Measurements from ENCODE around the gene GAREM1. TPM values are rescaled to one million over a fixed set of nuclear protein-coding genes. Genes with fewer than 3 reads are reported as not detected.

The GAREM1 gene
- polyA plus RNA-seq, 1 of the 3 experiments (the other 2 are of a cell fraction), result 2.8 TPM

DNA sequence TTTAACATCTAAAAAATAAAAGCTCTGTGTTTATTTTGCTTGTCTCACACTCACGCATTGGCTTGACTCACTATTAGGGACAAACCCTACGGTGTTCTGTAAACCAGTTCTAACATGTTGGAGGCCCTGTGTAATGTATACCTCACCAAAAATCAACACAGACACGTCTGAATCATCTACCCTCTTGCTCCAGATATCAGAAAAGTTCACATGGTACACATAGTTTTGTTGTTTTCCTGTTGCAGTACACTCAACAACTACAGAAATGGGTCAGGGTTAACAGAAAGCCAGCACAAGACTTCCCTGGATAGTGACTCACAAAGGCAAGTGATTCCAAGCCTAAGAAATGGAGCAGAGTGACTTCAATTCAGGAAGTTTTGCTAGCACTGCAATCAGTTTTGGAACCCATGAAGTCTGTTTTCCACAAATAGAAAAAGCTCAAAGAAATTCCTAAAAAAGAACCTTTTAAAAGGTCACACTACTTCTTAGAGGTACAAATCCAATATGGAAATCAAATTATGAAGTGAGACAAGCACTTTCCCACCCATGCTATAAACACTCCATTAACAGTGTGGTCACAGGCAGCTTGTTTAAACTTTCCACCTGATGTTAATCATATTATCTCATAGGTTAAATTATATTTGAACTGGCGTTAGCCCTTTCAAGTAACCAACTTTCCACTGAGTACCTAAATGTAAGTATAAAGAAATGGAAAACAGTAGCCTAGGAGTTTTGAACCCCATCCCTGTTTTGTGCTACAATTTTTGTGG, 87.4 kb downstream of the GAREM1 start:
- peaks cover 0 to 17% of the 10 kb centered on the region in 2 experiments; a peak in 3 of 4 replicates for H3K4me1 ChIP-seq (ENCODE audit: control insufficient read depth in 1 of 2, insufficient read depth in 2 of 2, low read depth in 1 of 2, low read length in 1 of 2)
- peaks cover 8% of the 10 kb centered on the region for H3F3A ChIP-seq (replicated peaks; ENCODE audit: insufficient read depth)
- H2AFZ ChIP-seq (ENCODE audit: low read depth), result no peak overlapping the region
- H4K20me1 ChIP-seq (ENCODE audit: insufficient read depth), result no peaks in the 10 kb centered on the region
- H3K27me3 ChIP-seq (ENCODE audit: insufficient read depth), result no peaks in the 10 kb centered on the region
- 45% methylated on average over 4 of the region's 4 CpGs for WGBS (ENCODE audit: low lambda C conversion rate)
- TF ChIP-seq RCOR1 (IDR thresholded peaks at IDR 0.05; ENCODE audit: low read length) (no peak), MXI1 (IDR thresholded peaks at IDR 0.05; ENCODE audit: low read depth, low read length) (no peak), NRF1 (IDR thresholded peaks at IDR 0.05; ENCODE audit: low read depth, low read length) (no peak), JUND (IDR thresholded peaks at IDR 0.05) (peak; percentile 54; the same call in 1 of the 2 replicates), POLR2AphosphoS5 (IDR thresholded peaks at IDR 0.05; ENCODE audit: low read depth, low read length) (0 out of 2 replicates have a peak, but pooled peaks have one; percentile 12), ELF1 (IDR thresholded peaks at IDR 0.05) (no peak), YY1 (IDR thresholded peaks at IDR 0.05; ENCODE audit: low read depth) (no peak), RAD21 (IDR thresholded peaks at IDR 0.05; ENCODE audit: low read length) (no peak), IRF3 (IDR thresholded peaks at IDR 0.05; ENCODE audit: low read depth, low read length) (no peak), PBX3 (IDR thresholded peaks at IDR 0.05) (0 out of 2 replicates have a peak, but pooled peaks have one; percentile 3), GATA2 (CRISPR knock-in tag; IDR thresholded peaks at IDR 0.05) (no peak), MEF2A (IDR thresholded peaks at IDR 0.05; ENCODE audit: borderline replicate concordance, low read depth) (no peak), TCF12 (IDR thresholded peaks at IDR 0.05) (0 out of 2 replicates have a peak, but pooled peaks have one; percentile 58), FOXJ3 (CRISPR knock-in tag; IDR thresholded peaks at IDR 0.05) (no peak), EZH2phosphoT487 (IDR thresholded peaks at IDR 0.05; ENCODE audit: borderline replicate concordance, low read depth) (no peak), FOXM1 (IDR thresholded peaks at IDR 0.05; ENCODE audit: low read depth) (no peak), SMC3 (IDR thresholded peaks at IDR 0.05; ENCODE audit: low read depth, low read length) (no peak), RXRA (IDR thresholded peaks at IDR 0.05; ENCODE audit: borderline replicate concordance, low read depth) (peak; percentile 77; the same call in 1 of the 2 replicates), FOSL2 (IDR thresholded peaks at IDR 0.05; ENCODE audit: borderline replicate concordance, low read depth) (peak; percentile 65), SIN3A (IDR thresholded peaks at IDR 0.05; ENCODE audit: borderline replicate concordance, low read depth, low read length) (no peak), CHD2 (IDR thresholded peaks at IDR 0.05; ENCODE audit: low read length, partially characterized antibody) (no peak), RFX5 (IDR thresholded peaks at IDR 0.05; ENCODE audit: low read length) (no peak)
- TF ChIP-seq, protein P1, sequence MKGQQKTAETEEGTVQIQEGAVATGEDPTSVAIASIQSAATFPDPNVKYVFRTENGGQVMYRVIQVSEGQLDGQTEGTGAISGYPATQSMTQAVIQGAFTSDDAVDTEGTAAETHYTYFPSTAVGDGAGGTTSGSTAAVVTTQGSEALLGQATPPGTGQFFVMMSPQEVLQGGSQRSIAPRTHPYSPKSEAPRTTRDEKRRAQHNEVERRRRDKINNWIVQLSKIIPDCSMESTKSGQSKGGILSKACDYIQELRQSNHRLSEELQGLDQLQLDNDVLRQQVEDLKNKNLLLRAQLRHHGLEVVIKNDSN (IDR thresholded peaks at IDR 0.05; ENCODE audit: borderline replicate concordance, low read depth), result 0 out of 2 replicates have a peak, but pooled peaks have one; percentile 8
- TF ChIP-seq, protein P2, sequence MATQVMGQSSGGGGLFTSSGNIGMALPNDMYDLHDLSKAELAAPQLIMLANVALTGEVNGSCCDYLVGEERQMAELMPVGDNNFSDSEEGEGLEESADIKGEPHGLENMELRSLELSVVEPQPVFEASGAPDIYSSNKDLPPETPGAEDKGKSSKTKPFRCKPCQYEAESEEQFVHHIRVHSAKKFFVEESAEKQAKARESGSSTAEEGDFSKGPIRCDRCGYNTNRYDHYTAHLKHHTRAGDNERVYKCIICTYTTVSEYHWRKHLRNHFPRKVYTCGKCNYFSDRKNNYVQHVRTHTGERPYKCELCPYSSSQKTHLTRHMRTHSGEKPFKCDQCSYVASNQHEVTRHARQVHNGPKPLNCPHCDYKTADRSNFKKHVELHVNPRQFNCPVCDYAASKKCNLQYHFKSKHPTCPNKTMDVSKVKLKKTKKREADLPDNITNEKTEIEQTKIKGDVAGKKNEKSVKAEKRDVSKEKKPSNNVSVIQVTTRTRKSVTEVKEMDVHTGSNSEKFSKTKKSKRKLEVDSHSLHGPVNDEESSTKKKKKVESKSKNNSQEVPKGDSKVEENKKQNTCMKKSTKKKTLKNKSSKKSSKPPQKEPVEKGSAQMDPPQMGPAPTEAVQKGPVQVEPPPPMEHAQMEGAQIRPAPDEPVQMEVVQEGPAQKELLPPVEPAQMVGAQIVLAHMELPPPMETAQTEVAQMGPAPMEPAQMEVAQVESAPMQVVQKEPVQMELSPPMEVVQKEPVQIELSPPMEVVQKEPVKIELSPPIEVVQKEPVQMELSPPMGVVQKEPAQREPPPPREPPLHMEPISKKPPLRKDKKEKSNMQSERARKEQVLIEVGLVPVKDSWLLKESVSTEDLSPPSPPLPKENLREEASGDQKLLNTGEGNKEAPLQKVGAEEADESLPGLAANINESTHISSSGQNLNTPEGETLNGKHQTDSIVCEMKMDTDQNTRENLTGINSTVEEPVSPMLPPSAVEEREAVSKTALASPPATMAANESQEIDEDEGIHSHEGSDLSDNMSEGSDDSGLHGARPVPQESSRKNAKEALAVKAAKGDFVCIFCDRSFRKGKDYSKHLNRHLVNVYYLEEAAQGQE (IDR thresholded peaks at IDR 0.05; ENCODE audit: low read depth, low read length), result no peak
- H3K79me2 ChIP-seq (ENCODE audit: insufficient read depth), result no peaks in the 10 kb centered on the region
- H3K4me3 ChIP-seq (ENCODE audit: low read depth in 2 of 2, low read length in 1 of 2), result no peak overlapping the region
- H3K36me3 ChIP-seq (replicated peaks in 1 of 2; ENCODE audit: control insufficient read depth in 1 of 2, insufficient read depth in 2 of 2, low read length in 1 of 2), result no peaks in the 10 kb centered on the region
- H3K4me2 ChIP-seq, result peak overlapping the region; percentile 3; the same call in 1 of the 2 replicates
- DNase-seq, result no peak
- no peaks in the 10 kb centered on the region for H3K9me3 ChIP-seq
- peak overlapping the region in 1 of 2 experiments; percentile 67; a peak in 2 of 4 replicates for H3K27ac ChIP-seq (ENCODE audit: low read depth in 2 of 2, low read length in 1 of 2)
- POLR2A ChIA-PET, result no interaction called here
- no peaks in the 10 kb centered on the region for H3K9me2 ChIP-seq
- CTCF ChIA-PET, result interaction anchor here (0.6 kb wide), 1 partner anchor 56 kb away, joined by 3 read pairs; no protein-coding TSS in a partner anchor
- H3K9ac ChIP-seq, result no peak overlapping the region
